ENCODE data around the gene THOC3.
"Not testable (repeated sequence)": the region's sequence is repeated elsewhere in the genome, so short reads cannot be mapped to it uniquely, and the experiment has no call there.

The THOC3 gene

GRCh38 chr5:175967471-175968372, at the start of gene THOC3:
Gene THOC3 (minus strand): TSS chr5:175968315. CDS start chr5:175968208, 107 bp downstream.
- in situ Hi-C loops (cut with MboI; ENCODE audit: low sequenced_read_pairs): not testable (repeated sequence)

- in situ Hi-C loops (cut with MboI; ENCODE audit: low sequenced_read_pairs): not testable (repeated sequence)
These were observed 49.2 kb upstream of the THOC3 start for GRCh38 chr5:176017324-176017723.

- in situ Hi-C loops (cut with MboI; ENCODE audit: low sequenced_read_pairs): not testable (repeated sequence)
These were observed 46.2 kb upstream of the THOC3 start for GRCh38 chr5:176014360-176014759.

- in situ Hi-C loops (cut with MboI; ENCODE audit: low sequenced_read_pairs): not testable (repeated sequence)
These were observed 43.0 kb upstream of the THOC3 start for GRCh38 chr5:176011088-176011487.

GRCh38 chr5:176010202-176010601, 42.1 kb upstream of the THOC3 start:
- in situ Hi-C loops (cut with MboI; ENCODE audit: low sequenced_read_pairs): not testable (repeated sequence)

GRCh38 chr5:176007220-176007619, 39.1 kb upstream of the THOC3 start:
- in situ Hi-C loops (cut with MboI; ENCODE audit: low sequenced_read_pairs): not testable (repeated sequence)

- in situ Hi-C loops (cut with MboI; ENCODE audit: low sequenced_read_pairs): not testable (repeated sequence)
These were observed 38.7 kb upstream of the THOC3 start for GRCh38 chr5:176006819-176007218.

- in situ Hi-C loops (cut with MboI; ENCODE audit: low sequenced_read_pairs): not testable (repeated sequence)
These were observed 29.9 kb upstream of the THOC3 start for GRCh38 chr5:175997979-175998378.

- in situ Hi-C loops (cut with MboI; ENCODE audit: low sequenced_read_pairs): not testable (repeated sequence)
These were observed 29.4 kb upstream of the THOC3 start for GRCh38 chr5:175997495-175997894.

- in situ Hi-C loops (cut with MboI; ENCODE audit: low sequenced_read_pairs): not testable (repeated sequence)
These were observed 28.7 kb upstream of the THOC3 start for GRCh38 chr5:175996791-175997190.

- in situ Hi-C loops (cut with MboI; ENCODE audit: low sequenced_read_pairs): not testable (repeated sequence)
These were observed 27.4 kb upstream of the THOC3 start for GRCh38 chr5:175995506-175995905.

- in situ Hi-C loops (cut with MboI; ENCODE audit: low sequenced_read_pairs): not testable (repeated sequence)
These were observed 11.4 kb upstream of the THOC3 start for GRCh38 chr5:175979371-175979995.

GRCh38 chr5:175968381-175968780, 266 bp upstream of the THOC3 start:
- in situ Hi-C loops (cut with MboI; ENCODE audit: low sequenced_read_pairs): not testable (repeated sequence)

- in situ Hi-C loops (cut with MboI; ENCODE audit: low sequenced_read_pairs): not testable (repeated sequence)
These were observed 5.8 kb downstream of the THOC3 start for GRCh38 chr5:175962329-175962728.

GRCh38 chr5:175960228-175960627, 7.9 kb downstream of the THOC3 start:
- in situ Hi-C loops (cut with MboI; ENCODE audit: low sequenced_read_pairs): not testable (repeated sequence)

- in situ Hi-C loops (cut with MboI; ENCODE audit: low sequenced_read_pairs): not testable (repeated sequence)
These were observed 9.6 kb downstream of the THOC3 start for GRCh38 chr5:175958515-175958914.

- in situ Hi-C loops (cut with MboI; ENCODE audit: low sequenced_read_pairs): not testable (repeated sequence)
These were observed 14.0 kb downstream of the THOC3 start for GRCh38 chr5:175954107-175954506.

- in situ Hi-C loops (cut with MboI; ENCODE audit: low sequenced_read_pairs): not testable (repeated sequence)
These were observed 15.3 kb downstream of the THOC3 start for GRCh38 chr5:175952810-175953209.

- in situ Hi-C loops (cut with MboI; ENCODE audit: low sequenced_read_pairs): not testable (repeated sequence)
These were observed 16.7 kb downstream of the THOC3 start for GRCh38 chr5:175951339-175951969.

GRCh38 chr5:175948329-175949108, 19.6 kb downstream of the THOC3 start:
- in situ Hi-C loops (cut with MboI; ENCODE audit: low sequenced_read_pairs): loop anchor here (25.0 kb wide), 1 partner anchor 1964 kb away; no protein-coding TSS in a partner anchor

- in situ Hi-C loops (cut with MboI; ENCODE audit: low sequenced_read_pairs): loop anchor here (25.0 kb wide), 1 partner anchor 1969 kb away; no protein-coding TSS in a partner anchor
These were observed 24.9 kb downstream of the THOC3 start for GRCh38 chr5:175943253-175943652.

Measured in HL-60/S4 (cell line).